HG02852 (cell line): ENCODE results near the gene RAB3A.
"Not testable (repeated sequence)": the region's sequence is repeated elsewhere in the genome, so short reads cannot be mapped to it uniquely, and the experiment has no call there.

ENCODE experiments used
- ATAC-seq: cut with Tn5 transposase; IDR thresholded peaks from one replicate; pipeline ENCODE4 v1.9.1; 2021; ENCODE audit warnings: mild to moderate bottlenecking, moderate library complexity; ENCODE audit not compliant: unreplicated experiment

The RAB3A gene

GRCh38 chr19:18224525-18225354, 20.9 kb upstream of the RAB3A start:
- peak; percentile 86 for ATAC-seq

GRCh38 chr19:18223860-18224524, 20.1 kb upstream of the RAB3A start:
- ATAC-seq: no peak

- no peak for ATAC-seq
Observed at GRCh38 chr19:18221815-18222725, 18.2 kb upstream of the RAB3A start.

- no peak for ATAC-seq
Observed at GRCh38 chr19:18220632-18221275, 16.9 kb upstream of the RAB3A start.

GRCh38 chr19:18219911-18220631, 16.2 kb upstream of the RAB3A start:
- ATAC-seq: no peak

GRCh38 chr19:18218600-18218999, 14.8 kb upstream of the RAB3A start:
- ATAC-seq: no peak

- ATAC-seq: no peak
Observed at GRCh38 chr19:18218159-18218558, 14.3 kb upstream of the RAB3A start.

GRCh38 chr19:18216789-18217188, 12.9 kb upstream of the RAB3A start:
- no peak for ATAC-seq

- ATAC-seq: no peak
Observed at GRCh38 chr19:18214779-18215433, 11.1 kb upstream of the RAB3A start.

GRCh38 chr19:18211683-18212082, 7.8 kb upstream of the RAB3A start:
- no peak for ATAC-seq

- not testable (repeated sequence) for ATAC-seq
Observed at GRCh38 chr19:18209912-18210311, 6.1 kb upstream of the RAB3A start.

GRCh38 chr19:18208098-18208951, 4.5 kb upstream of the RAB3A start:
- no peak for ATAC-seq

GRCh38 chr19:18206018-18206417, 2.2 kb upstream of the RAB3A start:
- no peak for ATAC-seq

- no peak for ATAC-seq
Observed at GRCh38 chr19:18205200-18205892, 1.5 kb upstream of the RAB3A start.

- ATAC-seq: peak; percentile 5
Observed at GRCh38 chr19:18204394-18205199, 755 bp upstream of the RAB3A start.

GRCh38 chr19:18203408-18203862, 407 bp downstream of the RAB3A start:
- ATAC-seq: peak; percentile 19

GRCh38 chr19:18202778-18203407, 949 bp downstream of the RAB3A start:
- no peak for ATAC-seq
